GM12874 (cell line): ENCODE results near the gene KERA.

Experiments used
- CTCF ChIP-seq: IDR thresholded peaks from 2 replicates; pipeline ENCODE4 v1.5.1; 2011; ENCODE audit warnings: low read depth, mild to moderate bottlenecking, control low read depth, low read length, moderate library complexity; ENCODE audit not compliant: insufficient read depth

The KERA gene

GRCh38 chr12:91057368-91058165 lies at the start of gene KERA:
Gene KERA (minus strand): TSS chr12:91058024. CDS start chr12:91056281, 1,743 bp downstream.
- TF ChIP-seq CTCF = no peak

GRCh38 chr12:91106283-91106682 lies 48.5 kb upstream of the KERA start:
- TF ChIP-seq CTCF = no peak

- TF ChIP-seq CTCF = no peak
These were observed 48.0 kb upstream of the KERA start for GRCh38 chr12:91105807-91106206.

- no peak for TF ChIP-seq CTCF
These were observed 47.1 kb upstream of the KERA start for GRCh38 chr12:91104812-91105466.

GRCh38 chr12:91103624-91104023 lies 45.8 kb upstream of the KERA start:
- TF ChIP-seq CTCF = no peak

- no peak for TF ChIP-seq CTCF
These were observed 45.3 kb upstream of the KERA start for GRCh38 chr12:91103101-91103500.

- no peak for TF ChIP-seq CTCF
These were observed 43.1 kb upstream of the KERA start for GRCh38 chr12:91100906-91101305.
